Fibroblast of lung (primary cell): ENCODE data around the gene CHADL. TPM values are rescaled to one million over a fixed set of nuclear protein-coding genes. Genes with fewer than 3 reads are reported as not detected.

Experiments used
- DNase-seq, 2 donors: peaks; one replicate each; pipeline versions ENCODE4 v3.0.0 to v3.0.0-alpha.2; 2010; ENCODE audit warnings: low read depth in 2 of 2
- H2AFZ ChIP-seq: 2 replicates; pipeline ENCODE4 v1.5.1; 2012; ENCODE audit warnings: low read length, control low read depth, inconsistent platforms
- H3K27ac ChIP-seq: 2 replicates; pipeline ENCODE4 v1.5.1; 2011; ENCODE audit warnings: low read length, control low read depth; ENCODE audit not compliant: insufficient read depth
- H3K27me3 ChIP-seq: 2 replicates; pipeline ENCODE4 v1.5.1; 2011; ENCODE audit warnings: mild to moderate bottlenecking, low read length; ENCODE audit not compliant: control insufficient read depth, insufficient read depth
- H3K36me3 ChIP-seq: 2 replicates; pipeline ENCODE4 v1.5.1; 2011; ENCODE audit warnings: low read length; ENCODE audit not compliant: control insufficient read depth, insufficient read depth
- H3K4me1 ChIP-seq: 2 replicates; pipeline ENCODE4 v1.5.1; 2011; ENCODE audit warnings: low read length; ENCODE audit not compliant: control insufficient read depth, insufficient read depth; ENCODE audit errors: extremely low read depth
- H3K4me2 ChIP-seq: 2 replicates; pipeline ENCODE4 v1.5.1; 2011; ENCODE audit warnings: low read length, control low read depth; ENCODE audit not compliant: insufficient read depth; ENCODE audit errors: extremely low read depth
- H3K4me3 ChIP-seq, 4 experiments: fragments of 200-600 bp in 1 of 4; sonication (generic) in 1 of 4; replicated peaks in 1 of 4; 2 replicates each; pipeline ENCODE4 v1.5.1; 2011 to 2016; ENCODE audit warnings: low read length in 4 of 4, low read depth in 3 of 4, mild to moderate bottlenecking in 3 of 4, control low read depth in 2 of 4, inconsistent platforms in 1 of 4, mixed read lengths in 1 of 4; ENCODE audit not compliant: insufficient read depth in 1 of 4; ENCODE audit errors: control extremely low read depth in 1 of 4
- H3K79me2 ChIP-seq: 2 replicates; pipeline ENCODE4 v1.5.1; 2012; ENCODE audit warnings: mild to moderate bottlenecking, low read length, inconsistent platforms; ENCODE audit not compliant: control insufficient read depth, insufficient read depth
- H3K9ac ChIP-seq: 2 replicates; pipeline ENCODE4 v1.5.1; 2011; ENCODE audit warnings: mild to moderate bottlenecking, low read length, control low read depth; ENCODE audit not compliant: insufficient read depth
- H3K9me3 ChIP-seq: 2 replicates; pipeline ENCODE4 v1.5.1; 2012; ENCODE audit warnings: low read depth, low read length; ENCODE audit not compliant: control insufficient read depth, insufficient read depth
- H4K20me1 ChIP-seq: 2 replicates; pipeline ENCODE4 v1.5.1; 2011; ENCODE audit warnings: low read length; ENCODE audit not compliant: control insufficient read depth, insufficient read depth; ENCODE audit errors: extremely low read depth
- EZH2 ChIP-seq: IDR thresholded peaks from 2 replicates; pipeline ENCODE4 v1.5.1; 2012; ENCODE audit warnings: low read length, control low read depth, mild to moderate bottlenecking; ENCODE audit errors: missing control alignments
- polyA plus RNA-seq, 2 donors: library from polyadenylated mRNA; depleted of rRNA in 1 of 2; stranded (reverse) in 1 of 2; unstranded in 1 of 2; fragments of >200 nt; gene quantifications; 2 replicates each; pipeline ENCODE4 v1.2.1, GENCODE V29; 2011 to 2012; ENCODE audit warnings: missing spikeins in 1 of 2
- total RNA-seq: library from RNA; depleted of rRNA; stranded (reverse); fragments of >200 nt; gene quantifications from 2 replicates; pipeline ENCODE4 v1.2.1, GENCODE V29; 2014
- TF ChIP-seq, protein P1 (sequence below), 2 donors: IDR thresholded peaks in 1 of 2; conservative IDR thresholded peaks in 1 of 2; 1 replicate in 1 of 2; 2 replicates in 1 of 2; pipeline ENCODE4 v1.5.1; 2011 to 2012; ENCODE audit warnings: low read length in 2 of 2, control low read depth in 1 of 2, inconsistent platforms in 1 of 2, low read depth in 1 of 2, mild to moderate bottlenecking in 1 of 2

The CHADL gene
- total and polyA plus RNA-seq, 2 donors (not counting 1 experiment from before 2014, with no cell fraction given) = 0.10 to 3.1 TPM

GRCh38 chr22:41216984-41217383, 23.7 kb downstream of the CHADL start:
- Histone ChIP-seq H3K4me1 (peaks cover 10% of the 10 kb centered on the region), H3K79me2 (no peaks in the 10 kb centered on the region), H3K9ac (peak overlapping the region; percentile 41), H2AFZ (peak overlapping the region; percentile 51), H3K4me3 (peak overlapping the region in 1 of 4 experiments; percentile 45), H3K27me3 (no peaks in the 10 kb centered on the region), H4K20me1 (no peaks in the 10 kb centered on the region), H3K36me3 (peaks cover 5% of the 10 kb centered on the region), H3K4me2 (peak overlapping the region; percentile 41), H3K27ac (peak overlapping the region; percentile 79), H3K9me3 (no peaks in the 10 kb centered on the region)
- peak in 1 of 2 donors; percentile 37 for DNase-seq
- no peak for TF ChIP-seq EZH2
- TF ChIP-seq, protein P1, sequence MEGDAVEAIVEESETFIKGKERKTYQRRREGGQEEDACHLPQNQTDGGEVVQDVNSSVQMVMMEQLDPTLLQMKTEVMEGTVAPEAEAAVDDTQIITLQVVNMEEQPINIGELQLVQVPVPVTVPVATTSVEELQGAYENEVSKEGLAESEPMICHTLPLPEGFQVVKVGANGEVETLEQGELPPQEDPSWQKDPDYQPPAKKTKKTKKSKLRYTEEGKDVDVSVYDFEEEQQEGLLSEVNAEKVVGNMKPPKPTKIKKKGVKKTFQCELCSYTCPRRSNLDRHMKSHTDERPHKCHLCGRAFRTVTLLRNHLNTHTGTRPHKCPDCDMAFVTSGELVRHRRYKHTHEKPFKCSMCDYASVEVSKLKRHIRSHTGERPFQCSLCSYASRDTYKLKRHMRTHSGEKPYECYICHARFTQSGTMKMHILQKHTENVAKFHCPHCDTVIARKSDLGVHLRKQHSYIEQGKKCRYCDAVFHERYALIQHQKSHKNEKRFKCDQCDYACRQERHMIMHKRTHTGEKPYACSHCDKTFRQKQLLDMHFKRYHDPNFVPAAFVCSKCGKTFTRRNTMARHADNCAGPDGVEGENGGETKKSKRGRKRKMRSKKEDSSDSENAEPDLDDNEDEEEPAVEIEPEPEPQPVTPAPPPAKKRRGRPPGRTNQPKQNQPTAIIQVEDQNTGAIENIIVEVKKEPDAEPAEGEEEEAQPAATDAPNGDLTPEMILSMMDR (conservative IDR thresholded peaks at IDR 0.05 in 1 of 2, IDR thresholded peaks at IDR 0.05 in 1 of 2; ENCODE audit: low read depth in 1 of 2, low read length in 2 of 2) = no peak

DNA sequence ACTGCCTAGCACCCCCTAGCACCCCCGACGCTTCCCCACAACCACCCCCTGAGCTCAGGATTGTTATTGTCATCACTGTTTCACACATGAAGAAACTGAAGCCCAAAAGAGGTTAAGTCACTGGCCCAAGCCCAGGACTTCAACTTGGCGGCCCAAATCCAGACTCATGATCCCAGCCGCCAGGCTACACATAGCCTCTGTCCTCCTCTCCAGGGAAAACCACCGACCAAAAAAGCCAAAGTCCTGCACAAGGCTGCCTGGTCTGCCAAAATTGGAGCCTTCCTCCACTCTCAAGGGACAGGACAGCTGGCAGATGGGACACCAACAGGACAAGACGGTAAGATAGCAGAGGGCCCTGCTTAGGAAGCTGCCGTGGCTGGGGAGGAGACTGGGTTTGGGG, 24.8 kb downstream of the CHADL start:
- Histone ChIP-seq H3K27ac (no peak overlapping the region), H3K4me3 (peak overlapping the region in 2 of 4 experiments; percentile 6 to 45), H3K9me3 (no peaks in the 10 kb centered on the region), H3K27me3 (no peaks in the 10 kb centered on the region), H3K36me3 (peaks cover 5% of the 10 kb centered on the region), H3K79me2 (no peaks in the 10 kb centered on the region), H3K4me2 (no peak overlapping the region), H4K20me1 (no peaks in the 10 kb centered on the region), H2AFZ (no peak overlapping the region), H3K4me1 (peaks cover 10% of the 10 kb centered on the region), H3K9ac (no peak overlapping the region)
- no peak for DNase-seq
- TF ChIP-seq EZH2 = no peak
- TF ChIP-seq, protein P1 (conservative IDR thresholded peaks at IDR 0.05 in 1 of 2, IDR thresholded peaks at IDR 0.05 in 1 of 2; ENCODE audit: low read depth in 1 of 2, low read length in 2 of 2) = no peak

DNA sequence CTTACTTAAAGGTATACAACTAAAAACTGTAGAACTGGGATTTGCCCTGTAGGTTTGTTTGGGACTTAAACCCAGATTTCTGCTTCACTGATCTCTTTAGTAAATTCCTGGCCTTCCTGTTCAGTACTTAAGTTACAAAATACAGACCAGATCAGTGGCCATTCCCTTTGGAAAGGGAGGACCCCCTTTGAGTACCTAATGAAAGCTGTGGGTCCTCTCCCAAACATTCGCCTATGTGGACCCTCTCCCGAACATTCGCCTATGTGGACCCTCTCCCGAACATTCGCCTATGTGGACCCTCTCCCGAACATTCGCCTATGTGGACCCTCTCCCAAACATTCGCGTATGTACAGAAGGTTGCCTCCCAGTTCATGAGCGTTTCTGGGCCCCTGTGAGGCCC, 25.3 kb downstream of the CHADL start:
- Histone ChIP-seq H3K4me3 (peak overlapping the region in 1 of 4 experiments; percentile 45), H3K9ac (no peak overlapping the region), H3K27ac (no peak overlapping the region), H3K4me2 (no peak overlapping the region), H3K9me3 (no peaks in the 10 kb centered on the region), H3K27me3 (no peaks in the 10 kb centered on the region), H3K4me1 (peaks cover 10% of the 10 kb centered on the region), H2AFZ (no peak overlapping the region), H4K20me1 (no peaks in the 10 kb centered on the region), H3K36me3 (peaks cover 3% of the 10 kb centered on the region), H3K79me2 (no peaks in the 10 kb centered on the region)
- DNase-seq = no peak
- TF ChIP-seq, protein P1 (conservative IDR thresholded peaks at IDR 0.05 in 1 of 2, IDR thresholded peaks at IDR 0.05 in 1 of 2; ENCODE audit: low read depth in 1 of 2, low read length in 2 of 2) = no peak
